HG03520 (cell line): Measurements from ENCODE around the gene IL36G.
"Not testable (repeated sequence)": the region's sequence is repeated elsewhere in the genome, so short reads cannot be mapped to it uniquely, and the experiment has no call there.

Source experiments
- ATAC-seq: cut with Tn5 transposase; IDR thresholded peaks from one replicate; pipeline ENCODE4 v1.9.1; 2021; ENCODE audit warnings: mild to moderate bottlenecking, moderate library complexity; ENCODE audit not compliant: unreplicated experiment

Gene IL36G

DNA sequence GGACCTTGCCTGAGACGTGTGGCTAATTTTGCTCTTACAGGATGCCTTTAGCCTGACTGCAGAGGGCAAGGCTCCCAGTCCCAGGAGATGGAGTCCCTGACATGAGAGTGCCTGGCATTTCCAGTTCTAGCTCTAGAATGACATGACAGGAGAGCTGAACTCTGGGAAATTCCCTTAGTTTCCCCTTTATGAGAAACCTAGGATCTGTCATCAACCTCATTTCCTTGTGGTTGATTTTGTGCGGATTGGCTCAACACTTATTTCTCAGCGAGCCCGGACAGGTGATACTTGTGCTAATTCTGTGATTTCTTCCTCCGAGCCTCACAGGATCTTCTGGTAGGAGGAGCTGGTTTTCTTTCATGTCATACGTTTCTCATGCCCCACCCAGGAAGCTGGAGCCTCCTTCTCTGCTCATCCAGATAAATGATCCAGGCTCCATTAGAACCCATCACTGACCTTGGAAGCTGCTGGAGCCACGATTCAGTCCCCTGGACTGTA lies at the start of gene IL36G:
Gene IL36G, plus strand, starts transcription at position 448 of the 498 bp plus-strand sequence. CDS start 633 bp downstream, outside the sequence.
- ATAC-seq, result no peak

DNA sequence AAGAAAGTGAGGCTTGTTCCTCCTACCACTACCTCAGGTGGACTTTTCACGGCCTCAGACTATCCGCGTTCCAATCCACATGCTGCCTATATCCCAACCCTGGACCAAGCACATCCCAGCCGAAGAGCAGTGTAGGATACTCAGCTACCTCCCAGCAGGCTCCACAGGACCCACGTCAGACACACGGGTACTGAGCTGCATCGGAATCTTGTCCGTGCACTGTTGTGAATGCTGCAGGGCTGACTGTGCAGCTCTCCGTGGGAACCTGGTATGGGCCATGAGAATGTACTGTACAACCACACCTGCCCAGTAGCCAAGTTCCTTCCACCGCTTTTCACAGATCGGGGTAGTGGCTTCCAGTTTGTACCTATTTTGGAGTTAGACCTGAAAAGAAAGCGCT lies 44.5 kb upstream of the IL36G start:
- no peak for ATAC-seq

DNA sequence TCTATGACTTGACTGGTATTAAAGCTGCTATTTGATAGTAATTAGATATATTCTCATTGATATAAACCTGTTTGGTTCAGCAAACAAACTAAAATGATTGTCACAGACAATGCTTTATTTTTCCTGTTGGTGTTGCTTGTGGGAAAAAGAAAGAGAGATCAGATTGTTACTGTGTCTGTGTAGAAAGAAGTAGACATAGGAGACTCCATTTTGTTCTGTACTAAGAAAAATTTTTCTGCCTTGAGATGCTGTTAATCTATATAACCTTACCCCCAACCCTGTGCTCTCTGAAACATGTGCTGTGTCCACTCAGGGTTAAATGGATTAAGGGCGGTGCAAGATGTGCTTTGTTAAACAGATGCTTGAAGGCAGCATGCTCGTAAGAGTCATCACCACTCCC lies 43.7 kb upstream of the IL36G start:
- ATAC-seq, result not testable (repeated sequence)

DNA sequence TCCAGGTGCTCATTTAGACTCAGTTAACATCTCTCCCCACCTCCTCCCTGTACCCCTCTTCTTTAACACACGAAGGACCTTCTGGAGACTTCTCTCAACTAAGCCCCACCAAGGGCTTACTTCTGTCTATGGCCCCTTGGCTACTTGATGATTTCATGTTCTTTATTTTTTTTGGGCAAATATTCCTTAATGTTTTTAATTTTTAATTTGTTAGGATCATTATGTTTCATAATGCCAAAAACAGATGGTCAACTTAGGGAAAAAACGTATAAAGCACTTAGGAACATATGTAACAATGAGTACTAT lies 40.9 kb upstream of the IL36G start:
- ATAC-seq, result no peak

DNA sequence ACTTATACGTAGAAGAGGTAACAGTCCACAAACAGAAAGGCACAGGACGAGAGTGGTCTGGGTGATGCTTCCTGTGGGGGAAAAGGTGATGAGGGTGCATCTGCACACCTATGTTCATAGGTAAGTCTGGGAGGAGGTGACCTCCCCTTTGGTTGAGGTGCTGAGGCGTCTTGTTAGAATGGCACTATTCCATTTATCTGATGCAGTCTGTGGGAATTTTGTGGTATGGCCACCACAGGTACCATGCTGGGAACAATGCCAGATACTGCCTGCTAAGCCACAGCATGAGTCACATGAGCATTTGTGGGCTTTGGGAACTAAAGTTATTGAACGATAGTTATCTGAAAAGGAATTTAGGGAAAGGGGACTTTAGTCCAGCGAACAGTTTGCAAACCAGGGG lies 38.9 kb upstream of the IL36G start:
- ATAC-seq, result no peak

DNA sequence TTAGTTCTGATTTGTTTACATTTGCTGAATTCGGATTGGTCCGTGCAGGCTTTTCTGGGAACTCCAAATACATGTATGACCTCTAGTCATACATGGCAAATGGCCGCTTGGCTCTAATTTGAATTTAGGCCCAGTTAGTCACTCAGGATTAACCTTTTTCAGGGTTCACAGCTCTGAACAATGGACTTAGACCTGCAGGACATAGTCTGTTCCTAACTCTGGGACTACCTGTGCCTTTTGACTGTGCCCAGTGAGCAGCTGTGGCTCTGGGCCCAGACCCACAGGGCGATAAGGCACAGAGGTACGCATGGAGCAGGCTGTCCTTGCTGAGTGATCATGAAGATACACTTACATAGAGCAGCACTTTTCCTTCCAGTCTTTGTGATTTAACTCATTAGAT lies 38.4 kb upstream of the IL36G start:
- ATAC-seq, result no peak

DNA sequence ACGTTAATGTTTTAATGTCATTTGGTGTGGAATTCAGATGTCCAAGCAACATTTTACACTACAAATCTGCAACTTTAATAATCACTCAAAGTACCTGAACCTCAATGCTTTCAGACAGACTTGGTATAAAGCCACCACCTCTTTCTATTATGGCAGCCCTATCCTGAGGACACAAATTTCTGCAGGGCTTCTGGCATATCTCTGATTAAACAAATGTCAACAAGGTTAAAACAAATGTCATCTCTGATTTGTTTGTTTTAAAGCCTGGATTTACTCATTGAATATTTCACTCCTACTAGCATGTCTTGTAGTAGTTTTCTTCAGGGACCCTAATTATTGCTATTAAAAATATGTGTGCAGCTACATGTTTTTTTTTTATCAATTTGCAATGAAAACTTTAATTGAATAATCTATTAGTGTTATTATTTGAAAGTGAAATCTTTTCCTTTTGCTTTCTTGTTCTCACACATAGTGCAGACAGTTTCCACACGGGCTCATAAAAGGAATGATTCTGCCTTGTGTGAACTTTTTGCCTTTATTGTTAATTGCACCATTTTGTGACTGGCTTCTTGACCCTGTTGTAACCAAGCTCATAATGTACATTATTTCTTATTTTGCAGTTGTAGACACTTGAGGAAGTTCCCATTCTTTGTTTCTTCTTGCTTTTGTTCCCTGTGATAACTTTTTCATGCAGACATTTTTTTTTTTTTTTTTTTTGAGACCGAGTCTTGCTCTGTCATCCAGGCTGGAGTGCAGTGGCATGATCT lies 36.8 kb upstream of the IL36G start:
- no peak for ATAC-seq

DNA sequence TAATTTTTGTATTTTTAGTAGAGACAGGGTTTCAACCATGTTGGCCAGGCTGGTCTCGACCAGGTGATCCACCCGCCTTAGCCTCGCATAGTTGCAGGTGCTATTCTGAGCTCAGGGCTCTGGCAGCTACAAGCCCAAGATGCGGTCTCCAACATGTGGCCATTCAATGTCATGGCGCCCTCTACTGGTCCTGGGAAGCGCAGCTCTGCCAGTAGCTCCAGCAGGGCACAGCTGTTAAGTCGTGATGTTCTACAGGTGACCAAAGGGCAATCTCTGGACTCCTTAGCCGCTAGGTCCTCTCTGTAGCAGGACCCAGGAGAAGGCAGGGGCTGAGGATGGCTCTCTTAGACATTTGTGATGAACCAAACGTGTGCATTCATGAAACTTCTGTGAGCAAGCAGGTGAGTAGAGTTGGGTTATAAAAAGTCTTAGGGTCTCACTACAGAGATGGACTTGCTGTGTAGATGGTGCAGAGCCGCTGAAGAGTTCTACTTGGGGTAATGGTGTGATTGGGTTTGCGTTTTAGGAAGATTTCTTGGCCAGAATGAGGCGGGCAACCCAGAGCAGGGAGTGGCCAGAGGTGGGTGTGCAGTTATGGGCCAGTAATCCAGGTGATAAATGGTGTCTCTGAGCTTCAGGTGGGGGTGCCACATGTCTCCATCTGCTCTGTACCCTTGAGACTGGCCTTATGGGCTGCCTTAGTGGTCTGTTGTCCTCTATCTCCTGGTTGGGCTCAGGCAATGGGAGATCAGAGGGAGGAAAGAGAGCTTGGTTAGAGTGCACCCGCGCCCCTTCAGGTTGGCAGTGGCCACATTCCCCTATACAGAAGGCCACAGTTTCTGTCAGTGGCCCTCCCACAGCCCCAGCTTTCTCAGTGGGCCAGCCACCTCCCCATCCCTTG lies 35.8 kb upstream of the IL36G start:
- ATAC-seq, result no peak

DNA sequence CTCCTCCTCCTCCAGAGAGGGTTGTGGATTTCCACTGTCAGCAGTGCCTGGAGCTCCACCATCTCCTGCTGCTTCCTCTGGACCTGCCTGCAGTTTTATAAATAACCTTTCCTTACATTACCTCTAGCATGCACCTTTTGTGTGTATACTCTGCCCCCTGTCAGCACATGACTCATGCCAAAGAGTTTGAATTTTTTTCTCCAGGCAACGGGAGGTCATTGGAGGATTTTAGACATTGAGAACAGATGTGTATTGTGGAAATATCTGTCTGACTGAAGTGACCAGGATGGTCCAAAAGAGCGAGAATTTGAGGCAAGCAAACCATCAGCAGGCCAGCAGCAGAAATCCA lies 35.2 kb upstream of the IL36G start:
- ATAC-seq, result no peak

DNA sequence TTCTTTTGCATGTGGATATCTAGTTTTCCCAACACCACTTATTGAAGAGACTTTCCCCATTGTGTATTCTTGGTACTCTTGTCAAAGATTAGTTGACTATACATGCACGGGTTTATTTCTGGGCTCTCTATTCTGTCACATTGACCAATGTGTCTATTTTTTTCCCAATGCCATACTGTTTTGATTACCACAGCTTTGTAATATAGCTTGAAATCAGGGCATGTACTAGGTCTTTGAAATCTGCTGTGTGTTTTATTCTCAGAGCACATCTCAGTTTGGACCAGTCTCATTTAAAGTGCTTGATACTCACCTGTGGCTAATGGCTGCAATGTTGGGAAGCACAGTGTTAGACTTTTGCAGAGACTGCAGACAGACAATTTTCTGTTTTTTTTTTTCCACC lies 32.8 kb upstream of the IL36G start:
- no peak for ATAC-seq

DNA sequence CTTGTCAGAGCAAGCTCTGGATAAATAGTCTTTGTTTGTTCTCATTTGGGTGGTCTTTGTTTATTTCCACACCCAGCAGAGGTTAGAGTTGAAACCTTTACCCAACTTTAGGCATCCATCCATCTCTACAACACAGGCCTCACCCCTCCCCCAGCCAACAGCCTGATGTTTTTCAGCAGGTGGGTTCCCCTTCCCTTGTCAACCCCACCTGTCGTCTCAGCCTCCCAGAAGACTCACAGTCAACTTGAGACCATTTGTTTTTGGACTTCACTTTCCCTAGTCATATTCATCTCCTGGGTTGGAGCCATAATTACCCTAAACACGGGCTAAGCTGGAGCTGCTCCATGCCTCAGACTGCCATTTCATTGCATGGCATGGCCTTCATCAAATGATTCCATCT lies 31.7 kb upstream of the IL36G start:
- ATAC-seq, result no peak

DNA sequence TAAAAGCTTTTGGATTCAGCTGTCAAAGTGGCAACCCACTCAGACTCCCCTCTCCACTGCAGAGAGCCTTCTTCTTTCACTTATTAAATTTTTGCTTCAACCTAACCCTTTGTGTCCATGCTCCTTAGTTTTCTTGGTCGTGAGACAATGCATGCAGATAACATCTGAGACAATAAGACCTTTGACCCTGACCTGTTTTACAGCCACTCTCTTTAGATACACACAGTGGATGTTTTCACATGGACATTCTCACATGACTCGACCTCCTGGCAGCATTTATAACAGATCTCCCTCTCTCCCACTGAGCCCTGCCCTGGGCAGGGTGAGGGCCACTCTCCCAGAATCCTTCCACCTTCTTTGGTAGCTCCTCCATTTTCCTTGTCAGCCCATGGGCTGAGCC lies 30.4 kb upstream of the IL36G start:
- no peak for ATAC-seq

DNA sequence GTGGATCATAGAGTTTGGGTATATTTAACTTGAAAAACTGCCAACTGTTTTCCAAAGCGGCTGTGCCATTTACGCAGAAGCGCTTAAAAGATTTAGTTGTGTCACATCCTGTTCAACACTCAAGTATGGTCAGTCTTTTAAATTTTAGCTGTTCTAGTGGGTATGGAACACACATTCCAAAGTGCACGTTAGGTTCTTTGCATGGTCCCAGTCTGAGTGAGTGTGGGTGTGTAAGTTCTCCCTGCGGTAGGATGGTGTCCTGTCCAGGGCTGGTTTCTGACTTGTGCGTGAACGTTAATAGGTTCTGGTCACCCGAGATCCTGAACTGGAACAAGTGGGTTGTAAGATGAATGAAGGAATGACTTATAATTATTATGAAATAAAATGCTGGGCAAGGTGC lies 28.4 kb upstream of the IL36G start:
- ATAC-seq, result no peak

DNA sequence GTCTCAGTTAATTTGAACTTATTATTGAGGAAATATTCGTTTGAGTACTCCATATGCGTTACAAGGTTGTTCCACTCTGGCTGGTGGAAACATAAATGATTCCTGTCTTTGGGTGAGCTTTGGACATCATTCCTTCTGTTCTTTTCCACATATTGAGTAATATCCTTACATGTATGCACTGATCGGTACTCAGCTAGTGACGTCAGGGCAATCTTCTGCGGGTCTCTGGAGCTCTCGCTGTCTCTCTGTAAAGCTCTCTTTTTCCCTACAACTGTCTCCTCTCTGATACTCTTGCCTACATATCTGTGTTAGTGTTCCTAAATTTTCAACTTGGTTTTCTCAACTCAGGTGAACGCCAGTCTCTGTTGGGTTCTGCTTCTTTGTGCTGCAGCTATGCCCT lies 23.4 kb upstream of the IL36G start:
- no peak for ATAC-seq

DNA sequence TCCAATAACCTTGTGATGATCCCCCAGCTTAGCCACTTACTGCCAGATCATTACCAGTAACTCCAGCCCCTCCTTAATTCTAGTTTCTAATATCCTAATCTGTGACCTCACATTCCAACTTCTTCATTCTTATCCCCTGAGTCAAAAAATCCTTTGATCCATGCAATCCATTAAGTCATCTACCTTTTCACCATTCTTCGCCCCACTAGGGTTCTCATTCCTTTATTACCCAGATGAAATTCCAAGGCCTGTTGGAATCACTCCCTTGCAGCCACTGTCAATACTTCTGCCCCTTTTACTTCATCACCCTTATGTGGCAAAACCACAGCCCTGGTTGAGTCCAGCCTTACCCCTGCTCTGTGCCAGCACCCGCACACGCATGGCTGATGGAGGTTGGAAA lies 20.3 kb upstream of the IL36G start:
- ATAC-seq, result no peak

DNA sequence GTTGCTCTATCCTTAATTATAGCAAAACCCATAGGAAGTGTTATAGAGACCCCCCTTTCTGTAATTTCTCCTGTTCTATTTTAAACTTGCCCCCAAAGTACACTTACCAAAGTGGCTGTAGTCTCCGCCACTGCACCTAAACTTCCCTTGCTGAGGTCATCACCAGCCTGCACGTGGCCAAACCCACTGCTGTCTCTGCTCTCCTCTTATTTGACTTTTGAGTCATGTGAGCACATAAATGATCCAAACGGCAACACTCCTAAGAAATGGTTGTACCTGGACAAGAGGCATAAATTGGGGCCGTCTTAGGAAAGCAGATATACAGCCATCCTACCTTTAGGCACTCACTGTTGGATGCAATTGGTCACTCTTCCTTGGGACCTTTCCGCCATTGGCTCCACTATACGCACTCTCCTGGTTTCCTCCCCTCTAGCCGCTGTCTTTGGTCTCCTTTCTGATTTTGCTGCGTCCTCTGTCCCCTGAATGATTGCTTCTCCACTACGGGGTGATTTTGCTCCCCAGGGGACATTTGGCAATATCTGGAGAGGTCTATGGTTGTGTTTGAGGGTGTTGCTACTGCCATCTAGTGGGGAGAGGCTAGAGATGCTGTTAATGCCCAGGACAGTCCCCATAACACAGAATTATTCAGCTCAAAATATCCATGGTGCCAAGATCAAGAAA lies 19.2 kb upstream of the IL36G start:
- ATAC-seq, result peak; percentile 58

DNA sequence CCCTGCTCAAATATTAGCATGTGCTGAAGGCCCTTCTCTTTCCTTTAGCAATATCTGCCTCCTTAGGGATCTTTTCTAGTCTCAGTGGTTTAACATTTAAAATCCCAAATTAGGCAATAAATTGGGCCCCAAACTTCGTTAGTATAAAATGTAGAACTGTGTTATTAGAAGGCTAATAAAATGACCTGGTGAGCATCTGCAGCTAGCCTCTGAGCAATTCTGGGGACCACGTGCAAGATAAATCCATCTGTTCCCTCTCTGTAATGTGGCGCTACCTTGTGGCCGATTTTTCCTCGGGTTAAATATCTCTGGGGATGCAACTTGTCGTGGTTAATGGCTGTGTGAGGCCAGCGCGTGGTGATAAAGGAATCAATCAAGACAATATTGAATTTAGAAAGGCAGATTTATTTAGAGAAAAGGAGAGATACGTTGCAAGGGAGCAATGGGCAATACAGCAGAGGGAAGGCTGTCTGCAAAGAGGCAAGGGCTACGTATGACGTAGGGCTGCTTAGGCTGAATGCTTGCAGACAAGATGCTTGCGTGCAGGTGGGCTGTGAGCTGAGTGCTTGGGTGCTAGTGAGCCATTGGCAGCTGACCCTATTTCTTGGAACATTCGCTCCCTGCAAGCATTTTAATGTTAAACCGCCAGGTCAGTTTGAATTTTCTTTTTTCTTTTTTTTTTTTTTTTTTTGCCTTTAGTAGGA lies 18.5 kb upstream of the IL36G start:
- no peak for ATAC-seq

DNA sequence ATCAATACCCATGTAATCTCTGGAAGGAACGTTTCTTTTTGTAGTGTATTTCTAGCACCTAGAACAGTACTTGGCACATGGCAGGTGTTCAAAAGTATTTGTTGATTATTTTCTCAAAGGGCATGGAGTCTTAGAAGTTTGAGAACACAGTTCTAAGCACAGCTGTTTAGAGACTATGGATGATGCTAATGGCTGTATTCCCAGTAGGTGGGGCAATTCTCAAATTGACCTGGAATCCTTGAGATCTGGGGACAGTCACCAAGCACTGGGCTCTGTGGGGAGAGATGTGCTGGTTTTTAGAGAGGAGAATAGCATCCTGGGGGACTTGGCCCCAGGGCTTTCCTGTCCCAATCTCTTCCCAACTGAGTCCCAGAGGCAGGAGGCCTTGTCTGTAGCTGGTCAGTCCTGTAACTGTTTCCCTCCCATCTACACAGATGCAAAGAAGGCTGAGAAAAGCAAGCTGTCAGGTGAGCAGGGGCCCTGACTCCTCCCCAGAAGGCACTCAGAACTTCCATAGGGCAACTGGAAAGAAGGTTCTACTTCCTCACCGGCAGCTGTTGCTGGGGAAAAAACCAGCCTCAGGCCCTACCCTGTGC lies 17.5 kb upstream of the IL36G start:
- no peak for ATAC-seq

DNA sequence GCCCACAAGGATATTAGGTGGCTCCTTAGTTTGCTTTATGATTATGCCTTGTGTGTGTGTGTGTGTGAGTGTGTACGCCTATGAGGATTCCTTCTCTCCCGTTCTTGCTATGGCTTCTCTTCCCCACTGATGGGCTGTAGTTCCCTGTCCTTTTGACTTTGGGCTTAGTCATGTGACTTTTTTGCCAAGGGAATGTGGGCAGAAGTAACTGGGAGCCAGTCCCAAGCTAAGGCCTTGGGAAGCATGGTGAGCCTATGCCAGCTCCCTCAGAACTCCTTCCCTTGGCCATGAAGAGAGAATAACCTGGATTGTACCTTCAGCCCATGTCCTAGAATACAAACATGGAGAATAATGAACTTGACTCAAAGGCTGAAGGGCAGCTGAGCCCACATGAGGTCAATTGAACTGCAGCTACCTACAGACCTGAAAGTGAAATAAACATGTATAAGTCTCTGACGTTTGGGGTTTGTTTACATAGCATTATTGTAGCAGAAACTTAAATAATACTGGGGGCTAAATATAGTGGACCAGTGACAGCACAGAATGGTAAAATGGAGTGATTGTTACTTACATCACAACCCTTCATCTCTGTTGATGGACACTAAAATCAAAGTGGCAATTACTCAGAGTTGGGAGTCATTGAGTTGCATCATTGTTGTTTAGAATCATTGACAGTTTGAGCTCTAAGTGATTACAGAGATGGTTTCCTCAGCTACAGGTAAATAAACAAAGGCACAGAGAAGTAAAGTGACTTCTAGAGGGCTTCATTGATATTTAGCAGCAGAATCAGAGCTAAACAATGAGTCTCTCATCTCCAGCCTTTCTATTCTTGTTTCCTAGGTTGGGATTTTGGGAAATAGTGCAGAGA lies 15.3 kb upstream of the IL36G start:
- ATAC-seq, result no peak

DNA sequence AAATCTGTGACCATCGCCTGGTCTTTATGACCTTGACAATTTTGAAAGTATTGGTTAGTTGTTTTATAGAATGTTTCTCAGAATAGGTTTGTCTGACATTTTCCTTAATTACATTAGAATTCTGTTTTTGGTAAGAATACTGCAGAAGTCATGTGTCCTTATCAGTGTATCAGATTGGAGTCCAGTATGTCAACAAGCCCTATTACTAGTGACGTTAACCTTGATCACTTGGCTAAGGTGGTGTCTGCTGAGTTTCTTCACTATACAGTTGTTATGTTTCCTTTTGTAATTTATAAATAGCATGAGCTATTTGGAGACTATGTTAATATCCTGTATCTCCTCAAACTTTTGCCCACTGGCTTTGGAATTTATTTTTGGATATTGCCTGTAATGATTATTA lies 10.8 kb upstream of the IL36G start:
- no peak for ATAC-seq
